AG04450 (cell line): ENCODE data around the gene EFNA5. TPM values are rescaled to one million over a fixed set of nuclear protein-coding genes. Genes with fewer than 3 reads are reported as not detected.

ENCODE experiments used
- CTCF ChIA-PET: fragments of 300-600, 350-600 bp; formaldehyde crosslinking; extraction: SDS; loops from one replicate; lab custom pipeline; 2022; ENCODE audit warnings: antibody characterized with exemption, inconsistent platforms; lab: Charles Lee
- POLR2A ChIA-PET: fragments of 350-600 bp; formaldehyde crosslinking; extraction: SDS; loops from one replicate; lab custom pipeline; 2021; ENCODE audit warnings: antibody characterized with exemption, inconsistent platforms; lab: Yijun Ruan, JAX
- DNase-seq: peaks from one replicate; pipeline ENCODE4 v3.0.0-alpha.2; 2011; ENCODE audit warnings: low read depth, low spot score
- H3K27ac ChIP-seq: one replicate; pipeline ENCODE4 v1.5.1; 2012; ENCODE audit warnings: low read depth, low read length, control low read depth
- H3K27me3 ChIP-seq: one replicate; pipeline ENCODE4 v1.6.0; 2012; ENCODE audit warnings: low read length; ENCODE audit not compliant: control insufficient read depth, insufficient read depth
- H3K4me3 ChIP-seq: 2 replicates; pipeline ENCODE4 v1.5.1; 2011; ENCODE audit warnings: mild to moderate bottlenecking, low read depth, low read length, control low read depth
- H3K9me3 ChIP-seq: 2 replicates; pipeline ENCODE4 v1.5.1; 2012; ENCODE audit warnings: low read length; ENCODE audit not compliant: control insufficient read depth, insufficient read depth
- CTCF ChIP-seq: IDR thresholded peaks from 2 replicates; pipeline ENCODE4 v1.5.1; 2011; ENCODE audit warnings: low read depth, low read length, control low read depth, inconsistent platforms
- polyA plus RNA-seq: library from polyadenylated mRNA; depleted of rRNA; stranded (reverse); fragments of >200 nt; gene quantifications from 2 replicates; pipeline ENCODE4 v1.2.3, GENCODE V29; 2011

EFNA5 gene
- polyA plus RNA-seq, 1 experiment = 3.0 TPM

DNA sequence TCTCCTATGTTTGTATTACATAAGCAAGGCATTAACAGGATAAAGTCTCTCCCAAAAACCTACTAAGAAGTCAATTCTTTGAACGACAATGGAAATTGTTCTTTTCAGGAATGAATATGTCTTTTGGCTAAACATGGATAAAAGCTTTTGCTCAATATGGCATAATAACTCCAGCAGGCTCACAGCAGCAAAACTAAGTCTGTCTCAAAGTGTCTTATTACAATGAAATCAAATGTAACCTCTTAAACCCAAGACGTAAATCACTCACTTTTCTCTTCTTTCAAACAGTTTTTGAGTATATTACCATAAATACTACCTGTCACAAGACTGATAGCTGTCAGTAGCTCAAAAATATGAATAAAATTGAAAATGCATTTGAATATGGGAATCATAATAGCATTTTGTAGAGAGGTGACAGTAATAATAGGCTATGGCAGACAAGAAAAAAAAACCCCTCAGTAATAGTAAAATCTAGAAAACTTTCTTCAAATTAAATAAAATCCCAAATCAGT, 41.7 kb upstream of the EFNA5 start:
- Histone ChIP-seq H3K27me3 (no peaks in the 10 kb centered on the region), H3K4me3 (no peak overlapping the region), H3K9me3 (no peaks in the 10 kb centered on the region), H3K27ac (no peak overlapping the region)
- DNase-seq = no peak
- POLR2A ChIA-PET = no interaction called here
- TF ChIP-seq CTCF = no peak
- CTCF ChIA-PET = no interaction called here

- CTCF ChIA-PET = no interaction called here
- no peak overlapping the region for H3K27ac ChIP-seq
Observed at GRCh38 chr5:107705402-107706014, 34.8 kb upstream of the EFNA5 start.

GRCh38 chr5:107704681-107705401, 34.1 kb upstream of the EFNA5 start:
- CTCF ChIA-PET = no interaction called here
- H3K9me3 ChIP-seq = no peaks in the 10 kb centered on the region
- POLR2A ChIA-PET = no interaction called here
- H3K4me3 ChIP-seq = 0 out of 2 replicates have a peak overlapping the region, but pooled peaks have one; percentile 2
- H3K27me3 ChIP-seq = no peaks in the 10 kb centered on the region
- TF ChIP-seq CTCF = no peak
- no peak for DNase-seq
- H3K27ac ChIP-seq = no peak overlapping the region

More at GRCh38 chr5:107705402-107706014, 34.8 kb upstream of the EFNA5 start:
- POLR2A ChIA-PET = no interaction called here
- peak; percentile 10 for DNase-seq
- Histone ChIP-seq H3K4me3 (no peak overlapping the region), H3K9me3 (no peaks in the 10 kb centered on the region), H3K27me3 (no peaks in the 10 kb centered on the region)
- no peak for TF ChIP-seq CTCF

- DNase-seq = no peak
- no peak for TF ChIP-seq CTCF
- H3K27me3 ChIP-seq = no peaks in the 10 kb centered on the region
- POLR2A ChIA-PET = no interaction called here
- CTCF ChIA-PET = no interaction called here
- H3K27ac ChIP-seq = no peak overlapping the region
- no peaks in the 10 kb centered on the region for H3K9me3 ChIP-seq
- no peak overlapping the region for H3K4me3 ChIP-seq
Observed at GRCh38 chr5:107700481-107700880, 29.7 kb upstream of the EFNA5 start.

GRCh38 chr5:107699425-107699824, 28.7 kb upstream of the EFNA5 start:
- Histone ChIP-seq H3K9me3 (no peaks in the 10 kb centered on the region), H3K27ac (no peak overlapping the region), H3K27me3 (no peaks in the 10 kb centered on the region), H3K4me3 (no peak overlapping the region)
- POLR2A ChIA-PET = no interaction called here
- no peak for TF ChIP-seq CTCF
- CTCF ChIA-PET = no interaction called here
- DNase-seq = no peak
